Natural killer cell (primary cell): Measurements from ENCODE around the gene SLC17A9. TPM values are rescaled to one million over a fixed set of nuclear protein-coding genes. Genes with fewer than 3 reads are reported as not detected.

ENCODE experiments used
- ATAC-seq, 3 donors: fragments of 150-1000 bp in 2 of 3; fragments of 200-7000 bp in 1 of 3; cut with Tn5 transposase; 1 replicate in 1 of 3; 2 replicates in 2 of 3; pipeline ENCODE4 v1.10.0; 2021; ENCODE audit warnings: mild to moderate bottlenecking in 2 of 3, moderate library complexity in 2 of 3
- DNase-seq, 2 donors: peaks; one replicate each; pipeline versions ENCODE4 v3.0.0 to v3.0.0-alpha.2; 2013 to 2021; ENCODE audit warnings: mixed read lengths in 1 of 2
- H3K27ac ChIP-seq: one replicate; pipeline ENCODE4 v1.5.1; 2013; ENCODE audit warnings: mild to moderate bottlenecking, low read length
- H3K27me3 ChIP-seq: one replicate; pipeline ENCODE4 v1.6.1; 2013; ENCODE audit warnings: low read length; ENCODE audit not compliant: control insufficient read depth, insufficient read depth
- H3K36me3 ChIP-seq: one replicate; pipeline ENCODE4 v1.6.1; 2013; ENCODE audit warnings: low read length; ENCODE audit not compliant: control insufficient read depth, insufficient read depth
- H3K4me1 ChIP-seq: one replicate; pipeline ENCODE4 v1.6.1; 2013; ENCODE audit warnings: low read length; ENCODE audit not compliant: control insufficient read depth, insufficient read depth
- H3K4me3 ChIP-seq: one replicate; pipeline ENCODE4 v1.5.1; 2013; ENCODE audit warnings: low read length
- H3K9me3 ChIP-seq: one replicate; pipeline ENCODE4 v1.6.1; 2013; ENCODE audit warnings: low read length; ENCODE audit not compliant: control insufficient read depth, insufficient read depth
- H3K27ac Mint-ChIP-seq, 2 donors: one replicate each; pipeline ENCODE4 v1.8.0; 2022; ENCODE audit warnings: mild to moderate bottlenecking in 2 of 2, mixed read lengths in 2 of 2, moderate library complexity in 1 of 2
- H3K27me3 Mint-ChIP-seq, 2 donors: one replicate each; pipeline ENCODE4 v1.8.0; 2022; ENCODE audit warnings: low read depth in 2 of 2, mixed read lengths in 2 of 2
- H3K36me3 Mint-ChIP-seq: one replicate; pipeline ENCODE4 v1.8.0; 2022; ENCODE audit warnings: mixed read lengths
- H3K4me1 Mint-ChIP-seq, 2 donors: one replicate each; pipeline ENCODE4 v1.8.0; 2022; ENCODE audit warnings: mixed read lengths in 2 of 2
- H3K4me3 Mint-ChIP-seq: one replicate; pipeline ENCODE4 v1.8.0; 2022; ENCODE audit warnings: mild to moderate bottlenecking, moderate library complexity, mixed read lengths
- H3K9me3 Mint-ChIP-seq, 2 donors: one replicate each; pipeline ENCODE4 v1.8.0; 2022; ENCODE audit warnings: mixed read lengths in 2 of 2
- WGBS: methylation state at CpG from one replicate; pipeline ENCODE4 v1.1.7; 2013; ENCODE audit warnings: missing lambda C conversion rate; ENCODE audit not compliant: insufficient coverage; 5-methylcytosine and 5-hydroxymethylcytosine counted together
- intact Hi-C: fragments of 100-400 bp; cut with micrococcal nuclease; formaldehyde crosslinking; loops from one replicate; pipeline ENCODE4 v1.14.2; 2022
- total RNA-seq, 4 donors: library from RNA; stranded (reverse); fragments of 120-200 nt in 1 of 4; gene quantifications; one replicate each; pipeline versions ENCODE4 v1.2.3 to v1.2.4, GENCODE V29; 2013 to 2022
- TF ChIP-seq, protein P1 (sequence below): fragments of 200-600 bp; IDR thresholded peaks from one replicate; pipeline ENCODE4 v1.8.0; 2022; ENCODE audit warnings: antibody characterized with exemption

Gene SLC17A9
- total RNA-seq, 3 donors from 2014 or later (not counting 1 experiment from before 2014, with no cell fraction given): 22.3 to 24.0 (median 23.8) TPM

DNA sequence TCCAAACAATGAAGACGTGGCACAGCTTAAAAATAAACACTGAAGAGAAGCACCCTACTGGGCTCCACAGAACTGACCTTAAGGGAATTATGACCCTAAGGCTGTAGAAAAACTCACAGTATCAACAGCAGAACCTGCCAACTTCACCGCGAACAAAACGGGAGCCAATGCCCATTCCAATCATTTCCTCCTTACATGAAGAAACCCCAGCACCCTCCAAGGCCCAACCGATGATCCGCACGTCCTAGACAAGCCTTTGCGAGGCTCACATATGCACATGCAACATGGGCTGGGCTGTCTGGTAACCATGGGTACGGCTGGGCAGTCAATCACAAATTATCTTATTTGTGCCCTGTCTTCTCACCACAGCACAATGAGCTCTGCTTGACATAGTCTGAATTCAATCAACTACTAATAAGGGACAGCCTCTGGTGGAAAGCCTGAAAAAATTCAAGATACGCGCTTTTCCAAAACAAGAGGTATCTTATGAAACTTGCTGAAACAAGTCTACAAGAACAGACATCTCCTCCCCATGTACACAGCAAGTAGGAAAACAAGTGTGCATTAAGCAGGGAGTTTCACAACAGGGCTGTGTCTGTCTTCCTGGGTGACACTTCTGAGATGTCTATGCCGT is 27.9 kb upstream of the SLC17A9 start:
- H3K9me3 ChIP-seq: no peaks in the 10 kb centered on the region
- no peaks in the 10 kb centered on the region for H3K9me3 Mint-ChIP-seq
- 46% methylated on average over 12 of the region's 12 CpGs for WGBS
- H3K27me3 Mint-ChIP-seq: no peaks in the 10 kb centered on the region
- H3K27ac Mint-ChIP-seq: peak overlapping the region; percentile 95 to 97
- intact Hi-C loops: loop anchor here (5.0 kb wide), 1 partner anchor 62 kb away; the partner anchor contains the start of gene TCFL5
- peak overlapping the region; percentile 88 for H3K27ac ChIP-seq
- H3K4me3 Mint-ChIP-seq: peak overlapping the region; percentile 97
- H3K27me3 ChIP-seq: no peaks in the 10 kb centered on the region
- TF ChIP-seq, protein P1, sequence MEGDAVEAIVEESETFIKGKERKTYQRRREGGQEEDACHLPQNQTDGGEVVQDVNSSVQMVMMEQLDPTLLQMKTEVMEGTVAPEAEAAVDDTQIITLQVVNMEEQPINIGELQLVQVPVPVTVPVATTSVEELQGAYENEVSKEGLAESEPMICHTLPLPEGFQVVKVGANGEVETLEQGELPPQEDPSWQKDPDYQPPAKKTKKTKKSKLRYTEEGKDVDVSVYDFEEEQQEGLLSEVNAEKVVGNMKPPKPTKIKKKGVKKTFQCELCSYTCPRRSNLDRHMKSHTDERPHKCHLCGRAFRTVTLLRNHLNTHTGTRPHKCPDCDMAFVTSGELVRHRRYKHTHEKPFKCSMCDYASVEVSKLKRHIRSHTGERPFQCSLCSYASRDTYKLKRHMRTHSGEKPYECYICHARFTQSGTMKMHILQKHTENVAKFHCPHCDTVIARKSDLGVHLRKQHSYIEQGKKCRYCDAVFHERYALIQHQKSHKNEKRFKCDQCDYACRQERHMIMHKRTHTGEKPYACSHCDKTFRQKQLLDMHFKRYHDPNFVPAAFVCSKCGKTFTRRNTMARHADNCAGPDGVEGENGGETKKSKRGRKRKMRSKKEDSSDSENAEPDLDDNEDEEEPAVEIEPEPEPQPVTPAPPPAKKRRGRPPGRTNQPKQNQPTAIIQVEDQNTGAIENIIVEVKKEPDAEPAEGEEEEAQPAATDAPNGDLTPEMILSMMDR: no peak
- peaks cover 80% of the 10 kb centered on the region for H3K4me1 ChIP-seq
- H3K36me3 Mint-ChIP-seq: no peaks in the 10 kb centered on the region
- H3K4me3 ChIP-seq: peak overlapping the region; percentile 94
- DNase-seq (peak in 1 of 2 donors; percentile 63), ATAC-seq (no peak)
- H3K36me3 ChIP-seq: no peaks in the 10 kb centered on the region
- H3K4me1 Mint-ChIP-seq: peaks cover 60 to 76% of the 10 kb centered on the region in 2 donors

- TF ChIP-seq, protein P1: no peak
- H3K36me3 ChIP-seq: no peaks in the 10 kb centered on the region
- no peaks in the 10 kb centered on the region for H3K9me3 ChIP-seq
- peak overlapping the region; percentile 95 to 97 for H3K27ac Mint-ChIP-seq
- ATAC-seq (no peak), DNase-seq (no peak)
- H3K36me3 Mint-ChIP-seq: no peaks in the 10 kb centered on the region
- peaks cover 60 to 76% of the 10 kb centered on the region in 2 donors for H3K4me1 Mint-ChIP-seq
- peaks cover 80% of the 10 kb centered on the region for H3K4me1 ChIP-seq
- H3K27me3 Mint-ChIP-seq: no peaks in the 10 kb centered on the region
- H3K27me3 ChIP-seq: no peaks in the 10 kb centered on the region
- H3K4me3 Mint-ChIP-seq: peak overlapping the region; percentile 97
- WGBS: 0% methylated on average over 2 of the region's 4 CpGs
- no peaks in the 10 kb centered on the region for H3K9me3 Mint-ChIP-seq
- intact Hi-C loops: loop anchor here (5.0 kb wide), 1 partner anchor 63 kb away; the partner anchor contains the start of gene TCFL5
- peak overlapping the region; percentile 88 for H3K27ac ChIP-seq
- H3K4me3 ChIP-seq: peak overlapping the region; percentile 94
These were observed 27.5 kb upstream of the SLC17A9 start for GRCh38 chr20:62925076-62925419.

- intact Hi-C loops: loop anchor here (1.0 to 5.0 kb wide), 3 partner anchors 12 to 63 kb away; partner anchors contain the start of gene TCFL5
- TF ChIP-seq, protein P1: no peak
- Histone ChIP-seq H3K27ac (peak overlapping the region; percentile 88), H3K36me3 (no peaks in the 10 kb centered on the region), H3K9me3 (no peaks in the 10 kb centered on the region), H3K27me3 (no peaks in the 10 kb centered on the region), H3K4me3 (peak overlapping the region; percentile 94), H3K4me1 (peaks cover 76% of the 10 kb centered on the region)
- peak overlapping the region; percentile 97 for H3K4me3 Mint-ChIP-seq
- no peaks in the 10 kb centered on the region for H3K36me3 Mint-ChIP-seq
- H3K4me1 Mint-ChIP-seq: peaks cover 58 to 74% of the 10 kb centered on the region in 2 donors
- DNase-seq: peak; percentile 61 to 79
- peak; percentile 18 to 42 (median 36) for ATAC-seq
- no peaks in the 10 kb centered on the region for H3K27me3 Mint-ChIP-seq
- H3K9me3 Mint-ChIP-seq: no peaks in the 10 kb centered on the region
- H3K27ac Mint-ChIP-seq: peak overlapping the region; percentile 95 to 97
- under 1% methylated on average over 63 of the region's 63 CpGs for WGBS
These were observed 26.9 kb upstream of the SLC17A9 start for GRCh38 chr20:62925420-62926228.
